H9 (cell line): ENCODE results near the gene MAEA. TPM values are rescaled to one million over a fixed set of nuclear protein-coding genes. Genes with fewer than 3 reads are reported as not detected.

Source experiments
- DNase-seq: peaks from one replicate; pipeline ENCODE4 v3.0.0-alpha.2; 2017
- H2AFZ ChIP-seq: one replicate; pipeline ENCODE4 v1.6.1; 2013; ENCODE audit warnings: mild to moderate bottlenecking, low read length, control low read depth, moderate library complexity
- H2AK5ac ChIP-seq: 2 replicates; pipeline ENCODE4 v1.6.1; 2013; ENCODE audit warnings: low read length, control low read depth, mixed read lengths; ENCODE audit not compliant: insufficient read length
- H2BK120ac ChIP-seq: one replicate; pipeline ENCODE4 v1.6.1; 2013; ENCODE audit warnings: low read depth, mild to moderate bottlenecking, low read length, control low read depth, inconsistent platforms; ENCODE audit not compliant: poor library complexity, severe bottlenecking
- H2BK12ac ChIP-seq: 2 replicates; pipeline ENCODE4 v1.6.1; 2013; ENCODE audit warnings: low read length, control low read depth, mixed read lengths, low read depth; ENCODE audit not compliant: insufficient read length
- H2BK15ac ChIP-seq: 2 replicates; pipeline ENCODE4 v1.6.1; 2013; ENCODE audit warnings: low read depth, low read length, control low read depth
- H2BK20ac ChIP-seq: one replicate; pipeline ENCODE4 v1.6.1; 2013; ENCODE audit warnings: low read depth, mild to moderate bottlenecking, low read length, control low read depth, inconsistent platforms; ENCODE audit not compliant: poor library complexity, severe bottlenecking
- H2BK5ac ChIP-seq: 2 replicates; pipeline ENCODE4 v1.6.1; 2013; ENCODE audit warnings: low read length, control low read depth, mixed read lengths; ENCODE audit not compliant: insufficient read length
- H3K14ac ChIP-seq: 2 replicates; pipeline ENCODE4 v1.6.1; 2013; ENCODE audit warnings: low read length, control low read depth; ENCODE audit not compliant: insufficient read depth
- H3K18ac ChIP-seq: 2 replicates; pipeline ENCODE4 v1.6.1; 2013; ENCODE audit warnings: low read depth, mild to moderate bottlenecking, mixed read lengths, low read length, control low read depth; ENCODE audit not compliant: insufficient read length
- H3K23ac ChIP-seq: 2 replicates; pipeline ENCODE4 v1.6.1; 2013; ENCODE audit warnings: low read length, control low read depth, mixed read lengths, low read depth; ENCODE audit not compliant: insufficient read length
- H3K23me2 ChIP-seq: 2 replicates; pipeline ENCODE4 v1.6.1; 2013; ENCODE audit warnings: low read depth, mild to moderate bottlenecking, mixed read lengths, low read length, control low read depth; ENCODE audit not compliant: insufficient read length, poor library complexity, severe bottlenecking
- H3K27ac ChIP-seq: 2 replicates; pipeline ENCODE4 v1.5.1; 2013; ENCODE audit warnings: low read length, control low read depth, mixed read lengths, low read depth; ENCODE audit not compliant: insufficient read length
- H3K27me3 ChIP-seq: 2 replicates; pipeline ENCODE4 v1.6.1; 2013; ENCODE audit warnings: low read length, control low read depth, inconsistent platforms; ENCODE audit not compliant: insufficient read depth
- H3K4ac ChIP-seq: 2 replicates; pipeline ENCODE4 v1.6.1; 2013; ENCODE audit warnings: low read depth, mild to moderate bottlenecking, control low read depth, inconsistent platforms, low read length, moderate library complexity
- H3K4me1 ChIP-seq: 2 replicates; pipeline ENCODE4 v1.6.1; 2013; ENCODE audit warnings: low read length, control low read depth, inconsistent platforms; ENCODE audit not compliant: insufficient read depth
- H3K4me2 ChIP-seq: 2 replicates; pipeline ENCODE4 v1.6.1; 2013; ENCODE audit warnings: low read length, control low read depth, mixed read lengths; ENCODE audit not compliant: insufficient read length, insufficient read depth
- H3K56ac ChIP-seq: 2 replicates; pipeline ENCODE4 v1.6.1; 2013; ENCODE audit warnings: low read depth, mild to moderate bottlenecking, mixed read lengths, low read length, control low read depth; ENCODE audit not compliant: insufficient read length
- H3K79me1 ChIP-seq: 2 replicates; pipeline ENCODE4 v1.6.1; 2013; ENCODE audit warnings: low read depth, mild to moderate bottlenecking, moderate library complexity, low read length, control low read depth, inconsistent platforms; ENCODE audit not compliant: insufficient read depth, poor library complexity, severe bottlenecking
- H3K79me2 ChIP-seq: 2 replicates; pipeline ENCODE4 v1.6.1; 2013; ENCODE audit warnings: low read length, control low read depth, inconsistent platforms; ENCODE audit not compliant: insufficient read depth
- H3K9ac ChIP-seq: 2 replicates; pipeline ENCODE4 v1.6.1; 2013; ENCODE audit warnings: low read length, control low read depth, mixed read lengths; ENCODE audit not compliant: insufficient read length; ENCODE audit errors: extremely low read depth
- H3K9me3 ChIP-seq: one replicate; pipeline ENCODE4 v1.6.1; 2013; ENCODE audit warnings: low read depth, low read length, inconsistent platforms; ENCODE audit not compliant: control insufficient read depth
- H3T11ph ChIP-seq: one replicate; pipeline ENCODE4 v1.6.1; 2013; ENCODE audit warnings: mild to moderate bottlenecking, low read length, control low read depth, inconsistent platforms
- H4K20me1 ChIP-seq: one replicate; pipeline ENCODE4 v1.6.1; 2013; ENCODE audit not compliant: control insufficient read depth, insufficient read length, insufficient read depth
- H4K5ac ChIP-seq: 2 replicates; pipeline ENCODE4 v1.6.1; 2013; ENCODE audit warnings: low read depth, mild to moderate bottlenecking, mixed read lengths, low read length, control low read depth; ENCODE audit not compliant: insufficient read length
- H4K8ac ChIP-seq: replicated peaks from 2 replicates; pipeline ENCODE4 v1.6.1; 2013; ENCODE audit warnings: low read length, control low read depth, mixed read lengths, low read depth; ENCODE audit not compliant: insufficient read length
- H4K91ac ChIP-seq: 2 replicates; pipeline ENCODE4 v1.6.1; 2013; ENCODE audit warnings: low read depth, mild to moderate bottlenecking, moderate library complexity, mixed read lengths, low read length, control low read depth; ENCODE audit not compliant: insufficient read length
- H3K27ac Mint-ChIP-seq, 3 experiments: 2 replicates in 2 of 3; 3 replicates in 1 of 3; pipeline ENCODE4 v1.8.0; 2020 to 2021; ENCODE audit warnings: mixed read lengths in 3 of 3, mild to moderate bottlenecking in 1 of 3, moderate library complexity in 1 of 3
- H3K27me3 Mint-ChIP-seq: 2 replicates; pipeline ENCODE4 v1.8.0; 2021; ENCODE audit warnings: low read depth, mild to moderate bottlenecking, moderate library complexity, mixed read lengths
- H3K36me3 Mint-ChIP-seq, 3 experiments: 2 replicates in 2 of 3; 3 replicates in 1 of 3; pipeline ENCODE4 v1.8.0; 2020 to 2021; ENCODE audit warnings: low read depth in 3 of 3, mixed read lengths in 3 of 3; ENCODE audit not compliant: insufficient read depth in 1 of 3
- H3K4me1 Mint-ChIP-seq, 2 experiments: 2 replicates each; pipeline ENCODE4 v1.8.0; 2020; ENCODE audit warnings: mixed read lengths in 2 of 2
- H3K4me3 Mint-ChIP-seq, 2 experiments: 2 replicates in 1 of 2; 3 replicates in 1 of 2; pipeline ENCODE4 v1.8.0; 2020 to 2021; ENCODE audit warnings: mild to moderate bottlenecking in 2 of 2, mixed read lengths in 2 of 2, moderate library complexity in 1 of 2
- H3K9me3 Mint-ChIP-seq, 2 experiments: 2 replicates in 1 of 2; 3 replicates in 1 of 2; pipeline ENCODE4 v1.8.0; 2020; ENCODE audit warnings: mild to moderate bottlenecking in 2 of 2, mixed read lengths in 2 of 2, moderate library complexity in 1 of 2
- CTCF ChIP-seq: fragments of 200-600 bp; sonication (generic); conservative IDR thresholded peaks from 3 replicates; pipeline ENCODE4 v1.8.0; 2021; ENCODE audit warnings: antibody characterized with exemption, mild to moderate bottlenecking
- WGBS: extraction: QIAGEN DNeasy Blood & Tissue Kit; methylation state at CpG from one replicate; pipeline ENCODE4 v1.1.7; 2013; ENCODE audit warnings: missing lambda C conversion rate, low lambda C conversion rate, mixed read lengths; ENCODE audit not compliant: insufficient read length; ENCODE audit errors: extremely low coverage; 5-methylcytosine and 5-hydroxymethylcytosine counted together
- total RNA-seq: library from RNA; stranded (reverse); gene quantifications from 2 replicates; pipeline ENCODE4 v1.2.1, GENCODE V29; 2021

MAEA gene
- total RNA-seq, 1 experiment from 2014 or later, result 85.6 TPM

- Histone ChIP-seq H4K91ac (no peak overlapping the region), H4K20me1 (peaks cover 2% of the 10 kb centered on the region), H3K23me2 (no peaks in the 10 kb centered on the region), H2BK5ac (no peak overlapping the region), H3K4me2 (no peak overlapping the region), H3K18ac (no peak overlapping the region), H3T11ph (no peak overlapping the region), H3K27ac (no peak overlapping the region), H3K23ac (no peak overlapping the region), H3K9me3 (no peaks in the 10 kb centered on the region), H2BK120ac (no peak overlapping the region), H2BK15ac (no peak overlapping the region), H3K27me3 (no peaks in the 10 kb centered on the region), H2AK5ac (no peak overlapping the region), H4K5ac (no peak overlapping the region), H2AFZ (no peak overlapping the region), H3K79me2 (no peaks in the 10 kb centered on the region), H3K9ac (no peak overlapping the region), H2BK12ac (no peak overlapping the region), H3K56ac (no peak overlapping the region), H4K8ac (no peak overlapping the region), H2BK20ac (no peak overlapping the region), H3K79me1 (no peaks in the 10 kb centered on the region), H3K4ac (no peak overlapping the region), H3K4me1 (no peaks in the 10 kb centered on the region), H3K14ac (no peak overlapping the region; the same call in 1 of the 2 replicates)
- TF ChIP-seq CTCF, result no peak
- H3K4me3 Mint-ChIP-seq, result no peak overlapping the region
- no peaks in the 10 kb centered on the region for H3K27me3 Mint-ChIP-seq
- peaks cover 4 to 6% of the 10 kb centered on the region in 2 experiments; a peak in 3 of 5 replicates for H3K9me3 Mint-ChIP-seq
- no peaks in the 10 kb centered on the region for H3K4me1 Mint-ChIP-seq
- DNase-seq, result no peak
- no peak overlapping the region for H3K27ac Mint-ChIP-seq
- WGBS, result no CpG with 5 or more reads among the region's 16 CpGs
- H3K36me3 Mint-ChIP-seq, result peaks cover 15 to 25% (median 19%) of the 10 kb centered on the region in 3 experiments
Observed at GRCh38 chr4:1384675-1385372, 95.1 kb downstream of the MAEA start.
